B cell (primary cell): ENCODE data around the gene PUDP.

Experiments
- CTCF ChIP-seq: fragments of 200-600 bp; IDR thresholded peaks from one replicate; pipeline ENCODE4 v1.8.0; 2022; ENCODE audit warnings: antibody characterized with exemption, mild to moderate bottlenecking
- EZH2 ChIP-seq: IDR thresholded peaks from 2 replicates; pipeline ENCODE4 v1.6.1; 2012; ENCODE audit warnings: borderline replicate concordance, low read depth, mild to moderate bottlenecking, moderate library complexity, low read length; ENCODE audit not compliant: insufficient read depth, poor library complexity, severe bottlenecking

- TF ChIP-seq CTCF (no peak), EZH2 (no peak)
Observed at GRCh38 chrX:7085879-7086278, 62.1 kb downstream of the PUDP start.
